ENCODE data around the gene MED13. TPM values are rescaled to one million over a fixed set of nuclear protein-coding genes. Genes with fewer than 3 reads are reported as not detected.

The MED13 gene
- total RNA-seq, 1 donor from 2014 or later = 69.7 TPM

DNA sequence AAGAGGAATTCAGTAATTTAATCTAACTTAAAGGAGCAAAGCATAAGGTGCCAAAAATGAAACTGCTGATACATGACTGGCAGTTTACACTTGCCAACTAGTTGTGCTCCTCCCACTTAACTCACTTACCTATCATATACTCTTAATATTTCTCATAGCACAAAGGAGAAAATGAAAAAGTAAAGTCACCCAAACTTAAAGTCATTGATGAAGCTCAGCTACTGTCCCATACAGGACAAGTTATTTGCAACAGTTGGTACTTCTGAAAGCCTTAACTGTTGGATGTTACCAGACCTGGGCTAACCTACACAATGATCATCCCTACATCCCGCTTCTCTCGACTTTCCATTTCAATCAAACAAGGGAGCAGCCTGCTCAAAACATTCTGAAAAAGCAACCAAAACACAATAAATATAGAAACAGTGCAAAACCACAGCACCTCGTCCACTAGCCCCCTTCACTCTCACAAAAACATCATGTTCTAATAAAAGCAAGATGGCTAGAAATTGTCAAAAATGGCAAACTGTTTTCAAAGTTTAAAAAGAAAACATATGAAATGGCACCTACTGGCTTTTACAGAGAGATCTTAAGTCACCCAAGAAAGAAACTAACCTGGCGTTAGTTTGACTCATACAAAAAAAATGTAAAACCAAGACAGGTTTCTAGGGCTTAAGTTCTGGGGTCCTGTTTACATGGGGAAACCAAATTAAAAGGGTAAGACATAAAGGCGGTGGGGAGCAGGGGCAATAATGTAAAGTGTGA lies 868 bp downstream of the MED13 start:
- peak overlapping the region; percentile 90 for H3K4me3 Mint-ChIP-seq (ENCODE audit: unreplicated experiment)

DNA sequence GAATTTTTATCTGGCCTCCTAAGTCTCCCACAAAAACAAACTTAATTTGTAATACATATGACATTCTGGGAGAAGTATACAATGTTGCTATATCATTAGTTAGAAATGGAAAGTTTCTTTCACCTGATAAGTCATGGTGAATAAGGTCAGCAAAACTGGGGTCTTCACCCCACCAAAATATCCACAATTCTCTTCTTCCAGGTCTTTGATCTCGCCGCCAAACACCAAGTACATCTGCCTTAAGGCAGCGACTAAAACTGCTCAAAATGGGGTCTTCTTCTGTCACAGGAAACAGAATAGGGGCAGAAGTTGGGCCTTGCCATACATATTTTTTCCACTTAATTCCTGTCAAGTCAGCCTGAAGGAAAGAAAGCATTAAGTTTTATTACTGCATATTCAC lies 2.1 kb downstream of the MED13 start:
- DNase-seq (ENCODE audit: extremely low spot score, unreplicated experiment) = no peak
- H3K27ac Mint-ChIP-seq (ENCODE audit: unreplicated experiment) = peak overlapping the region; percentile 92
- peaks cover 48% of the 10 kb centered on the region for H3K4me1 Mint-ChIP-seq (ENCODE audit: unreplicated experiment)
- H3K27me3 Mint-ChIP-seq (ENCODE audit: unreplicated experiment) = no peaks in the 10 kb centered on the region
- H3K36me3 Mint-ChIP-seq (ENCODE audit: unreplicated experiment) = peaks cover 18% of the 10 kb centered on the region
- peak overlapping the region; percentile 90 for H3K4me3 Mint-ChIP-seq (ENCODE audit: unreplicated experiment)
- TF ChIP-seq, protein P1, sequence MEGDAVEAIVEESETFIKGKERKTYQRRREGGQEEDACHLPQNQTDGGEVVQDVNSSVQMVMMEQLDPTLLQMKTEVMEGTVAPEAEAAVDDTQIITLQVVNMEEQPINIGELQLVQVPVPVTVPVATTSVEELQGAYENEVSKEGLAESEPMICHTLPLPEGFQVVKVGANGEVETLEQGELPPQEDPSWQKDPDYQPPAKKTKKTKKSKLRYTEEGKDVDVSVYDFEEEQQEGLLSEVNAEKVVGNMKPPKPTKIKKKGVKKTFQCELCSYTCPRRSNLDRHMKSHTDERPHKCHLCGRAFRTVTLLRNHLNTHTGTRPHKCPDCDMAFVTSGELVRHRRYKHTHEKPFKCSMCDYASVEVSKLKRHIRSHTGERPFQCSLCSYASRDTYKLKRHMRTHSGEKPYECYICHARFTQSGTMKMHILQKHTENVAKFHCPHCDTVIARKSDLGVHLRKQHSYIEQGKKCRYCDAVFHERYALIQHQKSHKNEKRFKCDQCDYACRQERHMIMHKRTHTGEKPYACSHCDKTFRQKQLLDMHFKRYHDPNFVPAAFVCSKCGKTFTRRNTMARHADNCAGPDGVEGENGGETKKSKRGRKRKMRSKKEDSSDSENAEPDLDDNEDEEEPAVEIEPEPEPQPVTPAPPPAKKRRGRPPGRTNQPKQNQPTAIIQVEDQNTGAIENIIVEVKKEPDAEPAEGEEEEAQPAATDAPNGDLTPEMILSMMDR (IDR thresholded peaks at IDR 0.05) = no peak
- H3K9me3 Mint-ChIP-seq (ENCODE audit: unreplicated experiment) = no peaks in the 10 kb centered on the region

More for the DNA sequence above, 868 bp downstream of the MED13 start:
- H3K27ac Mint-ChIP-seq (ENCODE audit: unreplicated experiment) = peak overlapping the region; percentile 92
- H3K36me3 Mint-ChIP-seq (ENCODE audit: unreplicated experiment) = peaks cover 14% of the 10 kb centered on the region
- H3K27me3 Mint-ChIP-seq (ENCODE audit: unreplicated experiment) = no peaks in the 10 kb centered on the region
- H3K9me3 Mint-ChIP-seq (ENCODE audit: unreplicated experiment) = no peaks in the 10 kb centered on the region
- H3K4me1 Mint-ChIP-seq (ENCODE audit: unreplicated experiment) = peaks cover 36% of the 10 kb centered on the region
- no peak for DNase-seq (ENCODE audit: extremely low spot score, unreplicated experiment)
- TF ChIP-seq, protein P1 (IDR thresholded peaks at IDR 0.05) = no peak

DNA sequence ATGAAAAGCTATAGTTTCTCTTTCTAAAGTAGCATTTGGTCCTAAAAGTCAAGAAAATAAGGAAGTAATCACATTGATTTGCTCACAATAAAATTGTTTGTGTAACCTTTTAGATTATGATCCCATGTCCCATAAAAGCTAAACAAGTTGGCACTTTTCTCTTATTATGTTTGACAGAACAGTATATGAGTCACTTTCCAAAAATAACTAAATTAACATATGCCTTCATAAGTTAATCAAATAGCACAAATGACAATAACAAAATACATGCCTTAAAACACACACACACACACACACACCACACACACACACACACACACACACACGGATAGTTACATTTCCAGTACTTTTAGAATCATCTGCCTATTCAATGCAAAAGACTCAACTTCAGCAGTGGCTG lies 2.8 kb downstream of the MED13 start:
- TF ChIP-seq, protein P1 (IDR thresholded peaks at IDR 0.05) = no peak
- Mint-ChIP-seq H3K27ac (ENCODE audit: unreplicated experiment) (peak overlapping the region; percentile 92), H3K4me1 (ENCODE audit: unreplicated experiment) (peaks cover 54% of the 10 kb centered on the region), H3K36me3 (ENCODE audit: unreplicated experiment) (peaks cover 19% of the 10 kb centered on the region), H3K27me3 (ENCODE audit: unreplicated experiment) (no peaks in the 10 kb centered on the region), H3K4me3 (ENCODE audit: unreplicated experiment) (peak overlapping the region; percentile 90), H3K9me3 (ENCODE audit: unreplicated experiment) (no peaks in the 10 kb centered on the region)
- no peak for DNase-seq (ENCODE audit: extremely low spot score, unreplicated experiment)

DNA sequence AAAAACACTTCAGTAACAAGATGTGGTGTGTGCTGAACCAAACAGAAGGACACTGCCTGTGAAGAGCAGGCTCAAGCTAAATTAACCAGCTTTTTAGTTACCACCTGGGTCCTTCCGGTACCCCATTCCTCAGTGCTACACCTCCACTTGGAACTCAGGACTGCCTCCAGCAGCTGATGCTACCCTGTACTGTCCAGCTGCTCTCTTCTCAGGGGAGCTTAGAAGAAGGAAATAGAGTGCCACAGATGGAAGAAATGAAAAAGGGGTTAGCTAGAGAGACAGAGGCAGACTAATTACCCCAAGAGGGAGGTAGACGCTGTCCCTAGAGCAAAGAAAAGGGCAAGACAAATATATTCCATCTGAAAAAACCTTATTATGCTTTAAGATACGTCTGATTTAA lies 5.7 kb downstream of the MED13 start:
- Mint-ChIP-seq H3K36me3 (ENCODE audit: unreplicated experiment) (peaks cover 24% of the 10 kb centered on the region), H3K27me3 (ENCODE audit: unreplicated experiment) (no peaks in the 10 kb centered on the region)

DNA sequence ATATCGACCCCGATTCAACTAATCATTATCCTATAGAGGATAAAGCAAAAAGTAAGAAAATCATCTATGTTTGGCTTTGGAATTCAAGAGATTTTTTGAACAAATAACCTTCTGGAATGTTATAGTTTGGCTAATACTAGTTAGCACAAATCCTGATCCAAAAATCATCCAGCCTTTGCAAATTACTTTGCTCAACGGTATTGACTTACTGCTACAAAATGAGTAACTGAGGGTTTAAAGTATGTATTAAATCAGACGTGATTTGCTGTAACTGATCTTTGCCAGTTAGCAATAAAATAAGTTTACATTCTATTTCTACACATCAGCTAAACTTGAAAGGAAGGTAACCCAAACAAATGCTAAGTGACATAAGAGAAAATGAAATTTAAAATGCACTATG lies 6.5 kb downstream of the MED13 start:
- TF ChIP-seq, protein P1 (IDR thresholded peaks at IDR 0.05) = no peak
- H3K4me3 Mint-ChIP-seq (ENCODE audit: unreplicated experiment) = peak overlapping the region; percentile 23
- H3K9me3 Mint-ChIP-seq (ENCODE audit: unreplicated experiment) = no peaks in the 10 kb centered on the region
- H3K4me1 Mint-ChIP-seq (ENCODE audit: unreplicated experiment) = peaks cover 56% of the 10 kb centered on the region
- H3K27ac Mint-ChIP-seq (ENCODE audit: unreplicated experiment) = peak overlapping the region; percentile 11
- no peaks in the 10 kb centered on the region for H3K27me3 Mint-ChIP-seq (ENCODE audit: unreplicated experiment)
- H3K36me3 Mint-ChIP-seq (ENCODE audit: unreplicated experiment) = peaks cover 24% of the 10 kb centered on the region
- no peak for DNase-seq (ENCODE audit: extremely low spot score, unreplicated experiment)

More for the DNA sequence above, 5.7 kb downstream of the MED13 start:
- H3K4me1 Mint-ChIP-seq (ENCODE audit: unreplicated experiment) = peaks cover 58% of the 10 kb centered on the region
- peak overlapping the region; percentile 63 for H3K27ac Mint-ChIP-seq (ENCODE audit: unreplicated experiment)
- no peak for DNase-seq (ENCODE audit: extremely low spot score, unreplicated experiment)
- TF ChIP-seq, protein P1 (IDR thresholded peaks at IDR 0.05) = no peak
- H3K9me3 Mint-ChIP-seq (ENCODE audit: unreplicated experiment) = no peaks in the 10 kb centered on the region
- H3K4me3 Mint-ChIP-seq (ENCODE audit: unreplicated experiment) = no peak overlapping the region

All from osteocyte (in vitro differentiated cells).